Neural cell (in vitro differentiated cells): ENCODE results near the gene TUBB4B. TPM values are rescaled to one million over a fixed set of nuclear protein-coding genes. Genes with fewer than 3 reads are reported as not detected.

Experiments
- H2AFZ ChIP-seq: fragments of 200-600, 300-800 bp; sonication (generic), shearing (Covaris generic); 2 replicates; pipeline ENCODE4 v1.6.0; 2014; ENCODE audit warnings: low read depth, mild to moderate bottlenecking, antibody characterized with exemption, low read length, moderate library complexity
- H3F3A ChIP-seq: fragments of 200-600 bp; shearing (Covaris generic); 2 replicates; pipeline ENCODE4 v1.6.1; 2016; ENCODE audit warnings: mild to moderate bottlenecking, moderate library complexity, mixed read lengths, antibody characterized with exemption, low read length; ENCODE audit not compliant: insufficient read depth, poor library complexity, severe bottlenecking
- H3K27ac ChIP-seq: fragments of 200-600, 300-800 bp; sonication (generic), shearing (Covaris generic); 2 replicates; pipeline ENCODE4 v1.5.1; 2014; ENCODE audit warnings: mild to moderate bottlenecking, low read length, moderate library complexity
- H3K27me3 ChIP-seq: fragments of 300-800, 200-600 bp; sonication (generic), shearing (Covaris generic); 2 replicates; pipeline ENCODE4 v1.6.0; 2014; ENCODE audit warnings: mild to moderate bottlenecking, low read depth, low read length, moderate library complexity; ENCODE audit not compliant: insufficient read depth
- H3K36me3 ChIP-seq: fragments of 300-800, 200-600 bp; sonication (generic), shearing (Covaris generic); 2 replicates; pipeline ENCODE4 v1.5.1; 2014; ENCODE audit warnings: mild to moderate bottlenecking, antibody characterized with exemption, low read length, moderate library complexity; ENCODE audit not compliant: insufficient read depth
- H3K4me2 ChIP-seq: fragments of 300-800, 200-600 bp; sonication (generic), shearing (Covaris generic); 2 replicates; pipeline ENCODE4 v1.6.0; 2014; ENCODE audit warnings: mild to moderate bottlenecking, low read length
- H3K4me3 ChIP-seq: fragments of 300-800, 200-600 bp; sonication (generic), shearing (Covaris generic); 2 replicates; pipeline ENCODE4 v1.5.1; 2014; ENCODE audit warnings: mild to moderate bottlenecking, low read length, moderate library complexity
- H3K79me2 ChIP-seq: fragments of 200-600 bp; shearing (Covaris generic); replicated peaks from 2 replicates; pipeline ENCODE4 v1.6.0; 2014; ENCODE audit warnings: mild to moderate bottlenecking, low read length, moderate library complexity; ENCODE audit not compliant: insufficient read depth
- H3K9ac ChIP-seq: fragments of 300-800, 200-600 bp; sonication (generic), shearing (Covaris generic); 2 replicates; pipeline ENCODE4 v1.6.1; 2016; ENCODE audit warnings: mild to moderate bottlenecking, low read length, mixed read lengths
- H3K9me2 ChIP-seq: fragments of 200-600 bp; shearing (Covaris generic); 2 replicates; pipeline ENCODE4 v1.6.1; 2016; ENCODE audit warnings: mild to moderate bottlenecking, low read length, mixed read lengths; ENCODE audit not compliant: insufficient read depth
- H3K9me3 ChIP-seq: fragments of 200-600, 300-800 bp; sonication (generic), shearing (Covaris generic); 2 replicates; pipeline ENCODE4 v1.6.1; 2016; ENCODE audit warnings: mild to moderate bottlenecking, mixed run types, low read length, moderate library complexity, mixed read lengths
- H4K20me1 ChIP-seq: fragments of 200-600 bp; shearing (Covaris generic); 2 replicates; pipeline ENCODE4 v1.6.1; 2016; ENCODE audit warnings: mild to moderate bottlenecking, mixed run types; ENCODE audit not compliant: insufficient read depth
- CTCF ChIP-seq: fragments of 450-650 bp; IDR thresholded peaks from 2 replicates; pipeline ENCODE4 v1.5.1; 2014; ENCODE audit warnings: antibody characterized with exemption, mild to moderate bottlenecking, moderate library complexity; ENCODE audit not compliant: poor library complexity, severe bottlenecking
- EP300 ChIP-seq: fragments of 450-650 bp; conservative IDR thresholded peaks from 2 replicates; pipeline ENCODE4 v1.6.1; 2014; ENCODE audit warnings: antibody characterized with exemption, mild to moderate bottlenecking, moderate library complexity; ENCODE audit not compliant: poor library complexity, severe bottlenecking
- EZH2 ChIP-seq: fragments of 200-600, 300-800 bp; shearing (Covaris generic), sonication (generic); IDR thresholded peaks from 2 replicates; pipeline ENCODE4 v1.6.1; 2014; ENCODE audit warnings: antibody characterized with exemption, low read length, borderline replicate concordance, mild to moderate bottlenecking; ENCODE audit not compliant: insufficient read depth, poor library complexity, severe bottlenecking
- MXI1 ChIP-seq: fragments of 450-650 bp; conservative IDR thresholded peaks from 2 replicates; pipeline ENCODE4 v1.6.1; 2014; ENCODE audit warnings: antibody characterized with exemption, mild to moderate bottlenecking; ENCODE audit not compliant: poor library complexity, severe bottlenecking
- POLR2AphosphoS5 ChIP-seq: IDR thresholded peaks from 2 replicates; pipeline ENCODE4 v1.6.1; 2012
- RAD21 ChIP-seq: fragments of 450-650 bp; conservative IDR thresholded peaks from 2 replicates; pipeline ENCODE4 v1.6.1; 2014; ENCODE audit warnings: antibody characterized with exemption, mild to moderate bottlenecking, moderate library complexity
- SMC3 ChIP-seq: fragments of 450-650 bp; conservative IDR thresholded peaks from 2 replicates; pipeline ENCODE4 v1.6.1; 2014; ENCODE audit warnings: antibody characterized with exemption, mild to moderate bottlenecking, moderate library complexity; ENCODE audit not compliant: poor library complexity
- TAF1 ChIP-seq: IDR thresholded peaks from 2 replicates; pipeline ENCODE4 v1.6.1; 2012; ENCODE audit warnings: low read depth
- polyA plus RNA-seq: library from polyadenylated mRNA; depleted of rRNA; stranded (reverse); fragments of >200 nt; gene quantifications from 2 replicates; pipeline ENCODE4 v1.2.3, GENCODE V29; 2014
- TF ChIP-seq, protein P1 (sequence below): IDR thresholded peaks from 2 replicates; pipeline ENCODE4 v1.6.1; 2012; ENCODE audit warnings: borderline replicate concordance

TUBB4B gene
- polyA plus RNA-seq, 1 donor from 2014 or later = 60.3 TPM

DNA sequence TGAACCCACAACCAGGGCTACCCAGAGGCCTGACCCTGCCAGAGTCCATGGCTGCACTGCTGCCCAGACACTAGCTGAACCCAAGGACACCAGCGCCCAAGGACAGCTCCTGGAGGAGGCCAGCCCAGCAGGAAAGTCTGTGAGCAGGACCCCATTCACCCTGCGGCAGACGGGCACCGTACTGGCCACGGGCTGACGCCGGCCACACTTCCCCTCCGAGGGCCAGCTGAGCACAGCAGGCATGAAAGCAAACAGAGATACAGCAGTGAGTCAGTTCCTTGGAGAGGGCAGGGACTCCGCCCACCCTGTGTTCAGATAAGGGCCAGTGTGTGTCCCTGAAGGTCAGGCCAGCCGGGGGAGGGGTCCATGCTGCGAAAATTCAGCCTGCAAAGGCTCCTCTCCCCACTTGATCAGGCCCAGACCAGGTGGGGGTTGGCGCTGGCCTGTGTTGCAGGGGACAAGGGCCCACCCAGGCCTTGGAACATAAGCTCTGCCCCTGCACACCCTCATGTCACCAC lies 22.3 kb upstream of the TUBB4B start:
- H3K9ac ChIP-seq = no peak overlapping the region
- H3K36me3 ChIP-seq = no peaks in the 10 kb centered on the region
- H3K9me2 ChIP-seq = no peaks in the 10 kb centered on the region
- no peak overlapping the region for H2AFZ ChIP-seq
- H3K27ac ChIP-seq = no peak overlapping the region
- no peaks in the 10 kb centered on the region for H3F3A ChIP-seq
- H3K27me3 ChIP-seq = no peaks in the 10 kb centered on the region
- no peak overlapping the region for H3K4me3 ChIP-seq
- H3K4me2 ChIP-seq = no peak overlapping the region
- H3K9me3 ChIP-seq = no peaks in the 10 kb centered on the region
- no peaks in the 10 kb centered on the region for H4K20me1 ChIP-seq
- TF ChIP-seq RAD21 (no peak), TAF1 (no peak), SMC3 (no peak), MXI1 (no peak), CTCF (no peak), EP300 (no peak), EZH2 (no peak), POLR2AphosphoS5 (no peak)
- TF ChIP-seq, protein P1, sequence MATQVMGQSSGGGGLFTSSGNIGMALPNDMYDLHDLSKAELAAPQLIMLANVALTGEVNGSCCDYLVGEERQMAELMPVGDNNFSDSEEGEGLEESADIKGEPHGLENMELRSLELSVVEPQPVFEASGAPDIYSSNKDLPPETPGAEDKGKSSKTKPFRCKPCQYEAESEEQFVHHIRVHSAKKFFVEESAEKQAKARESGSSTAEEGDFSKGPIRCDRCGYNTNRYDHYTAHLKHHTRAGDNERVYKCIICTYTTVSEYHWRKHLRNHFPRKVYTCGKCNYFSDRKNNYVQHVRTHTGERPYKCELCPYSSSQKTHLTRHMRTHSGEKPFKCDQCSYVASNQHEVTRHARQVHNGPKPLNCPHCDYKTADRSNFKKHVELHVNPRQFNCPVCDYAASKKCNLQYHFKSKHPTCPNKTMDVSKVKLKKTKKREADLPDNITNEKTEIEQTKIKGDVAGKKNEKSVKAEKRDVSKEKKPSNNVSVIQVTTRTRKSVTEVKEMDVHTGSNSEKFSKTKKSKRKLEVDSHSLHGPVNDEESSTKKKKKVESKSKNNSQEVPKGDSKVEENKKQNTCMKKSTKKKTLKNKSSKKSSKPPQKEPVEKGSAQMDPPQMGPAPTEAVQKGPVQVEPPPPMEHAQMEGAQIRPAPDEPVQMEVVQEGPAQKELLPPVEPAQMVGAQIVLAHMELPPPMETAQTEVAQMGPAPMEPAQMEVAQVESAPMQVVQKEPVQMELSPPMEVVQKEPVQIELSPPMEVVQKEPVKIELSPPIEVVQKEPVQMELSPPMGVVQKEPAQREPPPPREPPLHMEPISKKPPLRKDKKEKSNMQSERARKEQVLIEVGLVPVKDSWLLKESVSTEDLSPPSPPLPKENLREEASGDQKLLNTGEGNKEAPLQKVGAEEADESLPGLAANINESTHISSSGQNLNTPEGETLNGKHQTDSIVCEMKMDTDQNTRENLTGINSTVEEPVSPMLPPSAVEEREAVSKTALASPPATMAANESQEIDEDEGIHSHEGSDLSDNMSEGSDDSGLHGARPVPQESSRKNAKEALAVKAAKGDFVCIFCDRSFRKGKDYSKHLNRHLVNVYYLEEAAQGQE = no peak
- no peaks in the 10 kb centered on the region for H3K79me2 ChIP-seq

- no peaks in the 10 kb centered on the region for H3K27me3 ChIP-seq
- H3K27ac ChIP-seq = no peak overlapping the region
- no peak overlapping the region for H3K9ac ChIP-seq
- H3K4me2 ChIP-seq = no peak overlapping the region
- H3K79me2 ChIP-seq = no peaks in the 10 kb centered on the region
- H3K36me3 ChIP-seq = no peaks in the 10 kb centered on the region
- H3K4me3 ChIP-seq = no peak overlapping the region
- no peaks in the 10 kb centered on the region for H3K9me3 ChIP-seq
- TF ChIP-seq EP300 (no peak), TAF1 (no peak), SMC3 (no peak), EZH2 (no peak), POLR2AphosphoS5 (no peak), CTCF (no peak), MXI1 (no peak), RAD21 (no peak)
- TF ChIP-seq, protein P1 = no peak
- no peaks in the 10 kb centered on the region for H3K9me2 ChIP-seq
- H3F3A ChIP-seq = no peaks in the 10 kb centered on the region
- H4K20me1 ChIP-seq = no peaks in the 10 kb centered on the region
- no peak overlapping the region for H2AFZ ChIP-seq
Measured at GRCh38 chr9:137219757-137220316, 21.2 kb upstream of the TUBB4B start.
